SH-SY5Y (cell line): ENCODE results near the gene TNFRSF18.

Experiments
- GATA2 ChIP-seq: IDR thresholded peaks from 2 replicates; pipeline ENCODE4 v1.6.1; 2011; ENCODE audit warnings: mild to moderate bottlenecking, low read depth, low read length
- GATA3 ChIP-seq: IDR thresholded peaks from 2 replicates; pipeline ENCODE4 v1.6.1; 2011; ENCODE audit warnings: low read depth, mild to moderate bottlenecking, low read length, moderate library complexity

TNFRSF18 gene

GRCh38 chr1:1203561-1204424 is 2.6 kb downstream of the TNFRSF18 start:
- no peak for TF ChIP-seq GATA3
- TF ChIP-seq GATA2, result no peak

GRCh38 chr1:1202831-1203560 is 3.4 kb downstream of the TNFRSF18 start:
- no peak for TF ChIP-seq GATA3
- no peak for TF ChIP-seq GATA2

- no peak for TF ChIP-seq GATA3
- TF ChIP-seq GATA2, result no peak
These were observed 5.2 kb downstream of the TNFRSF18 start for GRCh38 chr1:1200876-1201810.

GRCh38 chr1:1199961-1200875 is 6.2 kb downstream of the TNFRSF18 start:
- no peak for TF ChIP-seq GATA3
- TF ChIP-seq GATA2, result no peak

GRCh38 chr1:1199141-1199960 is 7.0 kb downstream of the TNFRSF18 start:
- TF ChIP-seq GATA3, result no peak
- TF ChIP-seq GATA2, result no peak

- TF ChIP-seq GATA2, result no peak
- no peak for TF ChIP-seq GATA3
These were observed 7.8 kb downstream of the TNFRSF18 start for GRCh38 chr1:1198423-1199140.

- TF ChIP-seq GATA2, result no peak
- no peak for TF ChIP-seq GATA3
These were observed 8.6 kb downstream of the TNFRSF18 start for GRCh38 chr1:1197551-1198422.

- no peak for TF ChIP-seq GATA2
- no peak for TF ChIP-seq GATA3
These were observed 9.2 kb downstream of the TNFRSF18 start for GRCh38 chr1:1197188-1197500.

GRCh38 chr1:1196431-1197187 is 9.8 kb downstream of the TNFRSF18 start:
- TF ChIP-seq GATA3, result no peak
- TF ChIP-seq GATA2, result no peak

GRCh38 chr1:1194723-1195122 is 11.7 kb downstream of the TNFRSF18 start:
- TF ChIP-seq GATA2 (no peak), GATA3 (no peak)

GRCh38 chr1:1191734-1192133 is 14.7 kb downstream of the TNFRSF18 start:
- TF ChIP-seq GATA3, result no peak
- no peak for TF ChIP-seq GATA2
